T-helper 1 cell treated with Interleukin-12 subunit alpha and Interleukin-12 subunit beta and Interleukin-4 antibody, amounts not matched to agents 30 ng/mL and 1 ng/mL, for 36 hours (primary cell): Measurements from ENCODE around the gene SYT5. TPM values are rescaled to one million over a fixed set of nuclear protein-coding genes. Genes with fewer than 3 reads are reported as not detected.
"Not testable (repeated sequence)": the region's sequence is repeated elsewhere in the genome, so short reads cannot be mapped to it uniquely, and the experiment has no call there.

Experiments
- intact Hi-C: fragments of 100-400 bp; cut with micrococcal nuclease; formaldehyde crosslinking; loops from one replicate; pipeline ENCODE4 v1.15.1; 2024
- total RNA-seq: library from RNA; stranded (reverse); gene quantifications from 2 replicates; pipeline ENCODE4 v1.2.3, GENCODE V29; 2022

SYT5 gene
- total RNA-seq, 1 donor from 2014 or later, result not detected

DNA sequence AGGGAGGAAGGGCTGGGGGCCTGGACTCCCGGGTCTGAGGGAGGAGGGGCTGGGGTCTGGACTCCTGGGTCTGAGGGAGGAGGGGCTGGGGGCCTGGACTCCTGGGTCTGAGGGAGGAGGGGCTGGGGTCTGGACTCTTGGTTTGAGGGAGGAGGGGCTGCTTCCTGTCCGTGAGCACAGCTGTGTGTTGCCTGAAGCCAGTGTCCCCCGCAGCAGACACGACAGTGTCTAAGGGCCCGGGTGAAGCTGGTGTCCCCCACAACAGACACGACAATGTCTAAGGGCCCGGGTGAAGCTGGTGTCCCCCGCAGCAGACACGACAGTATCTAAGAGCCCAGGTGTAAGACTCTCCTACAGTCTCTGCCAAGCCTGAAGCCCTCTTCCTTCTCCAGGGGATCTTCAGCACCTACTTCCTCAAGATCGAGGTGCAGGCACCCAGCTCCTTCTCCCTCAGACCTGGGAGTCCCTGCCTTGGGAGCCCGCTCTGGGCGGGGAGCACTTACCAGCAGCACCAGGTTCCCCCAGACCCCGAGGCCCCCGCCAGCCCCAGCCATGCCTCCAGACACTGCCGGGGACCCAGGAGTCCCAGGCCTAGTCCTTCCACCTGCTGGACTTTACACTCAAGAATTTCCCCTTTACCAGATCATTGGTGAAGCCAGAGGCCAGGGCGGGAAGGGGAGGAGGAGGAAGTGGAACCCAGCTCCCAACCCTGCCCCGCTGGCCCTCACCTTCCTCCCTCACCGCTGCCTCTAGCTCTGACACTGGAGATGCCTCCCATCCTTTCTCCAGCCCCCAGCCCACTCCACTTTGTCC is 29.0 kb upstream of the SYT5 start, which contains the start of gene PTPRH:
Gene PTPRH, minus strand, starts transcription at position 622 of the 813 bp plus-strand sequence. Its CDS starts 68 bp downstream, at position 554.
- intact Hi-C loops, result no loop called here

DNA sequence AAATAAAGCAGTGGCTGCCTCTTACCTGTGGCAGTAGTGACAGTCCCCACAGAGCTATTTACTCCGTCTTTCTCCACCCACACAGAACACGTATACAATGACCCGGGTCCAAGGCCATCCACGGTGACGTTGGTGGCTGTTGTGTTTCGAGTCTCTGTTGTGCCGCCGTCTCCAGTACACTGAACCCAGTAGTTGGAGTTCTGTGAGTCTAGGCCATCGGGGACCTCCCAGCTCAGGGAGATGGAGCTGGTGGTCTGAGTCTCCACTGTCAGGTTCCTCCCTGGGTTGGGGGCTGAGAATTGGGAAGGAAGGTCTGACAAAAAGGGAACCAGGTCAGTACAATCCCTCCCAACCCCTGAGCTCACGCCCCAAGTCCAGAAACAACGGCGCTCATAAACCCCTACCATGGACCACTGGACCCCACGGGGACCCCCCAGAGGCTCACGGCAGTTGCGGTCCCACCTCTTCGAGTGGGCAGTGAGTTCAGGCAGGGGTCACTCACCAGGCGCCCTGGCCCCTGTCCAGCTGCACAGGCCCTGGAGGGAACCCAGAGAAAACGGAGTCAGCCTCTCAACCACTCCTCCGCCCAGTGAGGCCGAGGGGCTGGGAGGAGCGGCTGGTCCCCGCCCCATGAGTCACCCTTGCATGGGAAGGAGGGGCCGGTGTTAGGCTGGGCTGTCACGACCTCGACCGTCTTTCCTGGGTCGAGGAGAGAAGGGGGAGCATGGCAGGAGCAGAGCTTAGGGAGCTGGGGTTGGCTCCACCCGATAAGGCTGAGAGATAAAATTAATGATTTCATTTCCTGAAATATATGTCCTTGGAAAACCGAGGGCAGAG is 26.8 kb upstream of the SYT5 start:
- intact Hi-C loops, result no loop called here

DNA sequence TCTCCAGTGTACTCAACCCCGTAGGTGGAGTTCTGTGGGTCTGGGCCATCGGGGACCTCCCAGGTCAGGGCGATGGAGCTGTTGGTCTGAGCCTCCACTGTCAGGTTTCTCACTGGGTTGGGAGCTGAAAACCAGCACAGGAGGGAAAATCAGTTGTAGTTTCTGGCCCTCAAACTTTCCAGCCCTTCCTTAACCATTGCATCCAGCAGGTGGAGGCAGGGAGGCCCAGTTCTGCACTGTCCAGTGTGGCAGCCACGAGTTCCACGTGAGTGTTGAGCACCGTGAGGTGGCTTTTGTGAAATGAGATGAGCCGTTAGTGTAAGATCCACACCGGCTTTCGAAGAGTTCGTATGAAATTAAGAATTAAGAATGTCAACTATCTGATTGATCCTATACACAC is 22.1 kb upstream of the SYT5 start:
- intact Hi-C loops, result not testable (repeated sequence)

DNA sequence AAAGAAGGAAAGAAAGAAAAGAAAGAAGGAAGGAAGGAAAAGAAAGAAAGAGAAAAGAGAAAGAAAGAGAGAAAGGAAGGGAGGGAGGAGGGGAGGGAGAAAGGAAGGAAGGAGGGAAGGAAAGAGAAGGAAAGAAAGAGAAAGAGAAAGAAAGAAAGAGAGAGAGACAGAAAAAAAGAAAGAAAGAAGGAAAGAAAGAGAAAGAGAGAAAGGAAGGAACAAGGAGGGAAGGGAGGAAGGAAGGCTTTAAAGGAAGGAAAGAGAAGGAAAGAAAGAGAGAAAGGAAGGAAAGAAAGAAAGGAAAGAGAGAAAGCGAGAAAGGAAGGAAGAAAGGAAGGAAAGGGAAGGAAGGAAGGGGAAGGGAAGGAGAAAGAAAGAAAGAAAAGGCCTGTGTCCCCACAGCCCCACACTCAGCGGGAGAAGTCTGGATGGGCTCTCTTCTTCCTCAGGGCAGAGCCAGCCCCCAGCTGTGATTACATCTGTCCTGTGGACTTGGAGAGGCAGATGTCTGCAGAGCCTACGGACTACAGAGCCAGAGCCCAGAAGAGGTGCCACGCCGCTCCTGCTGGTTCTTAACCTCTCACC is 19.6 kb upstream of the SYT5 start:
- intact Hi-C loops, result no loop called here

DNA sequence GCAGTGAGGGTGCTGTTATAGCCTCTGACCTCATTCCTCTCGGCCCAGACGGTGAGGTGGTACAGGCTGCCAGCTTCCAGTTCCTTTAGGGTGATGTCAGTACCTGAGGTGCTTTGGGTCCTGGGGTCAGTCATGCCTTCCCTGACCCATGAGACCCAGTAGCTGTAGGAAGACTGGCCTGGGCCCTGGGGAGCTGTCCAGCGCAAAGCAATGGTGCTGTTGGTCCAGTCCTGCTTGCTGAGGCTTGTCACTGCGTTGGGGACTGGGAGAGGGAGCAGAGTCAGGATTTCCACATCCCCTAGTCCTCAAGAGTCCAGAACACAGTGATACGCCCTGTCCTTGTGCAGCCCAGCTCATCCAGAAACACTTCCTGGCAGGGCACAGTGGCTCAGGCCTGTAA is 18.6 kb upstream of the SYT5 start:
- intact Hi-C loops, result no loop called here

DNA sequence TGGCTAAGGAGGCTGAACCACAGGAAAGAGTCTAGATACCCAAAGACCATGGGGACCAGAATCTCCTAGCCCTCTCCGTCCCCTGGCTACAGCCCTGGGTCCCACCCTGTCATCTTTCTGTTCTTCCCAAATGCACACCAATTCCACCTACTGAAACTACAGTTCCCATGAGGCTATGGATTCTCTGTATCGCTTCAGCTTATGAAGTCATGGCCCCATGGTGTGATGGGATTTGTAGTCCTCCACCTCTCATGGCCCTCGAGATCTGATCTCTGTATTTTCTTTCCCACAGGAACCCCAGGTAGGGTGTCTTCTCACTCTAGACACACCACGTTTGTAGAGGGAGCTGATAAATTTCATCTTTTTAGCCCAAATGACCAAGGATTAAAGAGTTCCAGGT is 17.4 kb upstream of the SYT5 start:
- intact Hi-C loops, result no loop called here

DNA sequence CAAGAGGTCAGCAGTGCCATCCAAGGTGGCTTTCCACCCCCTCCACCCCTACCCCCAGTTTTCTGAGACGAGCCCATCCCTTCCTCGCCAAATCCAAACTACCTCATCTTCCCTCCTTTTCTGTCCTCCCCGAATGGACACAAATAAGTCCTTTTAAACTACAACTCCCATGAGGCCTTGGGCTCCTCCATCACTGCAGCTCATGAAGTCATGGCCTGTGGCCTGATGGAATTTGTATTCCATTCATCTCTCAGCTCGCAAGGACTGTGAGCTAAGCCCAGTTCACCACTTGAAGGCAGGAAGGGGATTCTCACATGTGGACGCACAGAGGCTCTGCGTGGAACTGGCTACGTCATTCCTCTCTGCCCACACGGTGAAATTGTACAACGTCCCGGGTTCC is 16.7 kb upstream of the SYT5 start:
- intact Hi-C loops, result no loop called here

DNA sequence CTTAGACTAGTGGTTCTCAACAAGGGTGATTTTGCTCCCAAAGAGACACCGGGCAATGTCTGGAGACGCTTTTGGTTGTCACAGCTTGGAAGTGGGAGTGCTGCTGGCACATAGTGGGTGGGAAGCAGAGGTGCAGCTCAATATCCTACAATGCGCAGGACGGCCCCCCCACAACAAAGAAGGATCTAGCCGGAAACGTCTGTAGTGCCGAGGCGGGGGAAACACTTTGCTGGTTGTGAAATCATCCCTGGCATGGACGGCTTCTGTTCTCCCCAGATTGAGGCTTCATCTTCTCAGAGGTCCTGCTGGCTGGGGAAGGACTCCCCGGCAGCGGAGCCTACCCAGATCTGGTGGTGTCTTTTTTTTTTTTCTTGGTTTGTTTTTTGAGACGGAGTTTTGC is 13.4 kb upstream of the SYT5 start:
- intact Hi-C loops, result no loop called here

DNA sequence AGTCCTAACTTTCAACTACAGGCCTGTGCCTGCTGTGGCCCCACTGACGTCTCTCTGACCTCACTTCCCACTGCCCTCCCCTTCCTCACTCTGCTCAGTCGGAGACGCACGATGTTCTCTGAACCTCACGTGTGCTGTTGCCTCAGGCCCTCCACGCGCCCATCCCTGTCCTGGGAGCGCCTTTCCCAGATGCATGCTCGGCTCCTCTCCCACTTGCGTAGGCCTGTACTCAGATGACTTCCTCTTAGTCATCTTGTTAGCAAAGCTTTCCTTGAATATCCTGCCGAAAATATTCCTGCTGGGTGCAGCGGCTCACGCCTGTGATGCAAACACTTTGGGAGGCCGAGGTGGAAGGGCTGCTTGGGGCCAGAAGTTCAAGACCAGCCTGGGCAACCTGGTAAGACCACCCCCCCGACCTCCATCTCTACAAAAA is 9.3 kb upstream of the SYT5 start:
- intact Hi-C loops, result no loop called here

DNA sequence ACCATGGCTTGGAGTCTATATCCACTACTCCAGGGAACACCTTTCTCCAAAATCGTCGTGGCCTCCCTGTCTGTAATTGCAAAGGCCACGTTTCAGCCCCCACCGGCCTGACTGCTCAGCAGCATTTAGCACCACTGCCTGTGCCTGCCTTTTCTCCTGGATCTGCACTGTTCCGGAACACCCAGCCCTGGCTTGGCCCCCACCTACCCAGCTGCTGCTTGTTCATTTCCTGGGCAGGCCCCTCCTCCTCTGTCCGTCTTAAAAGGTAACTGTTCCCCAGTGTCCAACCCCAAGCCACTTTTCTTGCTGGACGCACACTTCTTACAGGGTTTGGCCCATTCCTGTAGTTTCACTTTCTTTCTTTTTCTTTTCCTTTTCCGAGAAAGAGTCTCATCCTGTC is 8.5 kb upstream of the SYT5 start:
- intact Hi-C loops, result no loop called here

DNA sequence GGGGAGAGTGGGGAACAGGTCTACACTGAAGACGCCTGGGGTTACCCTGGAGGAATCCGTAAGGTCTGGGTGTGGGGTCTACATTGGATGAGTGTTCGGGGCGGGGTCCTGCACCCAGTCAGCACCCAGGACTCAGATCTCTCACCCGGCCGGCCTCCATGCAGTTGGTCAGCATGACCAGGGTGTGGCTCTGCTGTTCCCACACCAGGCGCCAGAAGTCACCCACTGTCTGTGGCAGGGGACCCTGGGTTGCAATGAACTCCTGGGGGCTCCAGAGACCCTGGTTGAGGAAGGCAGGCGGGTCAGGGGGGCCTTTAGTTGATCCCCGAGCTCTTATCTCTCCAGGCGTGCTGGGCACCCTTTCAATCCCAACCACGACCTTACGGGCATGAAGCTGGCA is 6.0 kb upstream of the SYT5 start:
- intact Hi-C loops, result no loop called here

DNA sequence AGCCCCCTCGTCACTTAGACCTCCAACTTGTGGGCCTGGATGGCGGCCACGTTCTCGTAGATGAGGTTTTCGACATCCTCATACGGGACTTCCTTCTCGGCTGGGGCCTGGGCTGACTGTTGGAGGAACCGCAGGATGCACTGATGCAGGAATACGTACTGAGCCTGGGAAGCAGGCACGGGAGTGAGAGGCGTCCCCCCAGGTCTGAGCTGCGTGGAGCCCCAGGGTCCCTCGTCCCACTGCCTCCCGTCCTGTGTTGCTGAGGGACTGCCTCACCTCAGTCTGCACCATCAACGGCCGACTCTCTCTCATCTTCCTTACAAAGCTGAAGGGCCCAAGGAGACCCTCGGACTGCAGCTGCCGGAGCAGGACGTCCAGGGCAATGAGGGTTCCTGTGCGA is 1.7 kb upstream of the SYT5 start:
- intact Hi-C loops, result no loop called here

DNA sequence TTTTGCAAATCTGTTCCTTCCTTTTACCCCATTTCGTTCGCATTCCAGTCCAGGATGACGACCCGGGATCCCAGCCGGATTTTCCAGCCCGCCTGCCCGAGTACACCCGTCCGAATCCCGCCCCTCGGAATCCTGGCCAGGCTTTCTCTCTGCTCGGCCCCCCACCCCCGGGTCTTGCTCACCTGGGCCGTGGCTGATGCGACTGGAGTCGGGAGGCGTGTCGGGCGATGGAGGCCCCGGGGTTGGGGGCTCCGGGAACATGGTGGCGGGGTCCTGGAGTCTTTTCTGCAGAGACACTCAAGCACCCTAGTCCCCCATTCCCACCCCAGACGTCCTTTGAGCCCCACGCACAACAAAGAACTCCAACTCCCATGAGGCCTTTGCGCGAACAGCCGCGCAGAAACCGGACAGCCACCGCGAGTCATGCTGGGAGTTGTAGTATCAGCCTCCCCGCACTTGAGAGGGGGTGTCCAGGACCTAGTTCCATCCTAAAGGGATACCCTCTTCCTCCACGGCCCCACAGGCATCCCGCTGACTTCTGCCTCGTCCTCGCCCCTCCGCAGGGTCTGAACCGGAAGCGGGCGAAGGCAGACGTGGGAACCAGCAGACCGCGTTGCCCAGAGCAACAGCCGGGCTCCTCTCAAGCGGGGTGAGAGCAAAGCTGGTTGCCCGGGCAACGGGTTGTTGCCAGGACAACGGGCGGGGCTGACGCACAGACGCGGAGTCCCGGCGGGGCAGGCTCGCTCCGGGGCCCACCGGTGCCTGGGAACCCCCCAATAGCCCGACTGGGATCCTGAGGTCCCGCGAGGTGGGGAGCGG is 1.1 kb downstream of the SYT5 start:
- intact Hi-C loops, result loop anchor here (1.0 to 5.0 kb wide), 5 partner anchors 80 to 963 kb away; partner anchors contain the start of genes HSPBP1, KMT5C, PPP6R1 and ZNF444

DNA sequence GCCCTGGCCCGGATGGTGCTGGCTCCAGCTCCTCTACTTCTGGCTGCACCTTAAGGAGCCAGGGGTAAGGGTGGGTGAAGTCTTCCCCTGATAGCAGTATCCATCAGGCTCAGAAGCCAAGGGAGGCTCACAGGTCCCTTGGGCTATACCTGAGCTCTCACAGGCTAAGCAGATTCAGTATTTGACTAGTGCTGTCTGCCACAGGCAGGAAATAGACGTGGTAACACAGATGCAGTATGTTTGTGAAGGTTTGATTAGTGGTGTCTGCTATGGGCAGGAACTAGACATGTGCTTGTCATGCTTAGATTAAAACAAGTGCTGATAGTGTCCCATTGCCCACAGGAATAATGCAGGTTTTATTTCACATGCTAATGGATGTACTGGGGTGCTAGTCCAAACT is 4.0 kb downstream of the SYT5 start:
- intact Hi-C loops, result loop anchor here (5.0 kb wide), 1 partner anchor 966 kb away; the partner anchor contains the start of gene ZNF444

DNA sequence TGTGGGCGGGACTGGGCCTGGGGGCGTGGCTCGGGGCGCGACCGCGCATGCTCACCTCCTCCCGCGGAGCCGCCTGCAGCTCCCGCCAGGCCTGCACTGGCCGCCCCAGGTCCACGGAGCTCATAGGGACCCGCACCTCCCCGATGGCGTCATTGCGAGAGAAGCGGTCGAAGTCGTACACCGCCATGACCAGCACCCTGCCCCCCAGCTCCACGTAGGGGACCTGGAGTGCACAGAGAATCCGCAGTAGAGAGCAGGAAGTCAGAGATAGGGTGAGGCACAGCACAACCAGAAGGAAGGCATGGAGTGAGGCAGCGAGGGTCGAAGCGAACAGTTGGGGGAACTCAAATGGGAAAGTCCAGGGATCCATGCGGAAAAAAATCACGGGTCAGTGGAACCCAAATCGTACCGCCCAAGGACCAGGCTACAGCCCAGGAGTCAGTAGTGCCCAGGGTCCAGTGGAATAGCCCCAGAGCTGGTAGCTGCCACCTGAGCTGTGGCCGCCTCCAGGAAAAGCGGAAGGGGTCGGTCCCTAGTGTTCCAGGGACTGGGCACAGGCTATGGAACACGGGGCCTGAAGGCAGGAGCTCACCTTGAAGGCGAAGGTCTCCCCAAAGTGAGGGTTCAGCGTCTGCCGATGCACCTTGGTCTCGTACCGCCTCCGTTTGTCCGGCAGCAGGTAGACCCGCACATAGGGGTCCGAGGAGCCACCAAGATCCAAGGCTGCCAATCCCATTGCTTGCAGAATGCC is 4.8 kb downstream of the SYT5 start:
- intact Hi-C loops, result loop anchor here (2.0 to 5.0 kb wide), 2 partner anchors 14 to 967 kb away; partner anchors contain the start of gene ZNF444

DNA sequence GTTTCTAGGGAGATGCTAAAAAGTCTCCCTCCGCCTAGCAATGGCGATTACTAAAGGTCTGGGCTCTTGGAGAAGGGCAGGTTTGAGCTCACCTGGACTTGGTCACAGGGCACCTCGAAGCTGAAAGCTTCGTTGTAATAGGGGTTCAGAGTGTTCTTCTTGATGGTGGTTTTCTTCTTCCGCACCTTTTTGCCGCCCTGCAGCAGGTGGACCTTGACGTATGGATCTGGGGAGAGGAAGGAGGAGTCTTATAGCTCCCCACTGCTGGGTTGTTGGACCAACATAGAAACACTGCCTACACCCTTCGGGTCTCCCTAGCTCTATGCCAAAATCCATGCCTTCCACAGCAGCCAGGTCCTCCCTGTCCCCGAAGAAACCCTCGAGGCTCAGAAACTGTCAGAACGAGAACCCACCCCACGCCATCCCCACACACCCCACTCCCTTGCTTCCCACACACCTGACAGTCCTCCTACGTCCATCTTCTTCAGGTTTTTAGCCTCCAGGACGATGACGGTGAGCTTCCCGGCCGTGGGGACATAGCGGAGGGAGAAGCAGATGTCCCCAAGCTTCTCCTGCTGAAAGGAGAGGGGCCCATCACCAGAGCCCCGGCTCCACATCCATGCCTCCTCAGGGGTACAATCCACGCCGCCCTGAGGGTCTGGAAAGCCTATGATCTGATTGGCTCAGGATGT is 5.5 kb downstream of the SYT5 start:
- intact Hi-C loops, result loop anchor here (2.0 to 5.0 kb wide), 2 partner anchors 14 to 968 kb away; partner anchors contain the start of gene ZNF444

DNA sequence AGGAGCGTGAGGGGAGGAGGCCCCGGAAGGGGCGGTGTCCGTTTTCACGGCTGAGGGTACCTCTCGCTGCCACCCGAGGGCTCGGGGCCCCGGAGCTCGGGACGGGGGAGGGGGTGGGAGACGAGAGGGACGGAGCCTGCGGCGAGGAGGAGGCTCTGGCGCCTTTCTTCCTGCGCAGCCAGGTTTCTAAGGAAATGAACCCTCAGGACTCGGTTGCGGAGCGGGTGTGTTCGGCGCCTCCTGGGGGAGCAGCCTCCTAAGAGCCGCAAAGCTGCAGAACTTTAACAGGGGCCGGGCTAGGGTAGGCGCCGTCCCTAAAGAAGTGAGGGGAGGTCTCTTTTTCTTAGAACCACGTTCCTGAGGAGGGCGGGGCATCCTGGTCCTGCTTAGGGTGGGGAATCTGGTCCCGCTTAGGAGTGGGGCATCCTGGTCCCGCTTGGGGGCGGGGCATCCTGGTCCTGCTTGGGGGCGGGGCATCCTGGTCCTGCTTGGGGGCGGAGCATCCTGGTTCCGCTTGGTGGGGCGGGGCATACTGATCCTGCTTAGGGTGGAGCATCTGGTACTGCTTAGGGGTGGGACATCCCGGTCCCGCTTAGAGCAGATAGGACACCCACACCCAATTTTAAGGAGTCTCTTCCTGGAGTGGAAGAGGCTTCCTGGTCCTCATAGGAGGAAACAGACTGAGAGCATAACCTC is 6.2 kb downstream of the SYT5 start:
- intact Hi-C loops, result loop anchor here (2.0 kb wide), 1 partner anchor 13 kb away; no protein-coding TSS in a partner anchor

DNA sequence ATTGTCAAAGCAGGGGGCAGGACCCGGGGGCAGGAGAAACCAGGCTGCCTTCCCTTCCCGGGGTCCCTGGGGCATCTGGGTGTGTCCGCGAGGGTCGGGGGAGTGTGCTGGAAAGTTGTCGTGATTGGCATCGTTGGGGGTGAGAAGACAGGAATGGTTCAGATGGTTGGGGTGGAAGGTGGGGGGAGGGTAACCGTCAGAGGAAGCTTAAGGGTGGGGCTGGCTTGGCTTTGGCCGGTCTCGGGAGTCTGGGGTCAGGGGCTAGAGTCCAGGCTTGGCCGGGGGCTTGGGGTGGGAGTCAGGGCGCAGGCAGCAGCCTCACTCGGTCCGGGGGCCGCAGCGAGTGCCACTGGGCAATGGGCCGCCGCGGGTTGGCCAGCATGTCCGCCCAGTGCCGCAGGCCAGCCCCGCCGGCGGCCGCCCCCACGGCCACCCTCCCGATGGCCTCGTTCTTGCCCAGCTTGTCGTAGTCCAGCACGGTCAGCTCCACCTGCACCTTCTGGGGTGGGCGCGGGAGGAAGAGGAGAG is 6.8 kb downstream of the SYT5 start:
- intact Hi-C loops, result no loop called here

DNA sequence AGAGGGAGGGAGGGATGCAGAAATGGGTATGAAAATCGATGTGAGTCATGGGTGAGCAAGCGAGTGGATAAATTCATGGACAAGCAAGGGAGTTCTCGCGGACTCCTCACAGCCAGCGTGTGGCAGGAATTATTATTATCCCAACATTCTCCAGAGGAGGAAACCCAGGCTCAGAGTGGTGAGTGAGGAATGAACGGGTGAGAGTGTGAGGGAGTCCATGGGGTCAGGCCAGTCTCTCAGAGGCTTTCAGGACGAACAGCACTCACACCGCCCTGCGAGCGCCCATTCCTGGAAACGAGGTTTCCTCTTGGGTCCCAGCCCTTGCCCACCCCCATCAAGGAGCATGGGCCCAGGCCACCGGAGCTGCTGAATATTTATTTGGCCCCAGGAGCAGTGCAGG is 7.3 kb downstream of the SYT5 start:
- intact Hi-C loops, result no loop called here
